Esophagus (tissue), 2 donors: ENCODE results near the gene MAP1B. TPM values are rescaled to one million over a fixed set of nuclear protein-coding genes. Genes with fewer than 3 reads are reported as not detected.
A peak's percentile ranks its signal among the peaks of the same experiment; 100 is the strongest.
"Not testable (repeated sequence)": the region's sequence is repeated elsewhere in the genome, so short reads cannot be mapped to it uniquely, and the experiment has no call there.

Experiments
- H3K27ac ChIP-seq, 2 donors: one replicate each; pipeline ENCODE4 v1.5.1; 2013; ENCODE audit warnings: low read depth in 2 of 2, mild to moderate bottlenecking in 2 of 2, inconsistent platforms in 1 of 2, low read length in 1 of 2, moderate library complexity in 1 of 2
- H3K27me3 ChIP-seq, 2 donors: one replicate each; pipeline ENCODE4 v1.6.1; 2013; ENCODE audit warnings: low read length in 2 of 2, control low read depth in 1 of 2, mild to moderate bottlenecking in 1 of 2; ENCODE audit not compliant: insufficient read depth in 2 of 2, control insufficient read depth in 1 of 2
- H3K36me3 ChIP-seq, 2 donors: one replicate each; pipeline ENCODE4 v1.6.1; 2013; ENCODE audit warnings: low read length in 1 of 2; ENCODE audit not compliant: control insufficient read depth in 2 of 2, insufficient read depth in 2 of 2
- H3K4me1 ChIP-seq, 2 donors: one replicate each; pipeline ENCODE4 v1.6.1; 2013; ENCODE audit warnings: low read length in 1 of 2; ENCODE audit not compliant: control insufficient read depth in 2 of 2, insufficient read depth in 2 of 2
- H3K4me3 ChIP-seq, 2 donors: one replicate each; pipeline ENCODE4 v1.5.1; 2013; ENCODE audit warnings: low read length in 2 of 2, mild to moderate bottlenecking in 2 of 2, low read depth in 1 of 2, moderate library complexity in 1 of 2
- H3K9me3 ChIP-seq, 2 donors: one replicate each; pipeline ENCODE4 v1.6.1; 2013; ENCODE audit warnings: mild to moderate bottlenecking in 2 of 2, low read depth in 1 of 2, low read length in 1 of 2, moderate library complexity in 1 of 2; ENCODE audit not compliant: control insufficient read depth in 2 of 2, insufficient read depth in 1 of 2
- WGBS, 2 donors: extraction: QIAGEN DNeasy Blood & Tissue Kit; methylation state at CpG; one replicate each; pipeline ENCODE4 v1.1.7; 2013; 5-methylcytosine and 5-hydroxymethylcytosine counted together
- polyA plus RNA-seq, 2 donors: library from polyadenylated mRNA; stranded (reverse); fragments of 200-250 nt; gene quantifications; one replicate each; pipeline ENCODE4 v1.2.3, GENCODE V29; 2013
- donor health status: healthy with polysubstance abuse.
- donor health status: Bipolar disorder and iron deficiency.

Gene MAP1B
- polyA plus RNA-seq, 2 donors = 1.8 to 2.5 TPM

DNA sequence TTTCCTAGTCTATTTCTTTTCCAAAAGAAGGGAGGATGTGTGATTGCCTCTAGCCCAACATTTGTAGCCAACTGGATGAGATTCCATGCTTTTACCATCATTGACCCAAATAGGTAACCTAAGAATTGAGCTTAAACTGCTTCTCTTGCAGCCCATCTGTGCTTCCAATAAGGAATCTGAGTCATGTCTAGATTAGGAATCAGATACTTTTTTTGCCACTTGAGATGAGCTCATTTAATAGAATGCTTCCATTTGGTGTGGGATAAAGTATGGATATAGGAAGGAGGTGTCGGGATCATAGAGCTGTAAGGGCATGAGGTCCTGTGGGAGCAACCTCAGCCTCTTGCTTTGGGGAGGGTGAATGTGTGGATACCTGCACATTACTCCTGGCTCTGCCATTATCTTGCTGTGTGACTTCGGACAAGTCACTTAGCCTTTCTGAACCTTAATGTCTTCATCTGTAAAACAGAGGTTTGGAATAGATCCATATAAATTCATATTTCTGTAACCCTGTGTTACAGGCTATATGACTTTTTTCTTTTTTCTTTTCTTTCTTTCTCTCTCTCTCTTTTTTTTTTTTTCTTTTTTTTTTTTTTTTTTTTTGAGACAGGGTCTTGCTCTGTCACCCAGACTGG, 56.2 kb downstream of the MAP1B start:
- Histone ChIP-seq H3K9me3 (no peaks in the 10 kb centered on the region), H3K4me1 (peaks cover 0 to 2% of the 10 kb centered on the region in 2 donors), H3K27ac (no peak overlapping the region), H3K36me3 (no peaks in the 10 kb centered on the region), H3K27me3 (no peaks in the 10 kb centered on the region), H3K4me3 (no peak overlapping the region)
- 97 to 98% methylated on average over 2 of the region's 2 CpGs for WGBS, 2 donors

- H3K9me3 ChIP-seq = no peaks in the 10 kb centered on the region
- no peaks in the 10 kb centered on the region for H3K36me3 ChIP-seq
- WGBS, 2 donors = 17 to 29% methylated on average over 15 of the region's 15 CpGs
- H3K4me3 ChIP-seq = no peak overlapping the region
- no peaks in the 10 kb centered on the region for H3K27me3 ChIP-seq
- H3K4me1 ChIP-seq = no peaks in the 10 kb centered on the region
- H3K27ac ChIP-seq = peak overlapping the region; percentile 64 to 66
Measured at GRCh38 chr5:72166070-72166979, 59.0 kb downstream of the MAP1B start.

DNA sequence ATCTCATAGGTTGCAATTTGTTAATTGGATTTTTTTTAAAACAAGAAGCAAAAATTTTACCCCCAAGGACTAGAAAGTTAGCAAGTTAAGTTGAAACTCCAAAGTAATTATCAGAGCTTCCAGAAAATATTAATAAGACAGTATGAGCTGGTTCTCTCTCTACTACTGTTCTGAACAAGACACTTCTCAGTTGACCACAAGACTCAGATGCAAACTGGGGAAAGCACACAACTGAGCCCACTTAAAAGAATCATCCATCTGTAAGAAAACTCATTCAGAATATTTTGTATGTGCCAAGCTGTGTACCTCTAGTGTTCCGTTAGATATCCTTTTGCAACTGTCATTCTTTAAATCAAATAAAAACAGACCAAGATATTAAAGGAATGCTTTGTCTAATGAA, 60.0 kb downstream of the MAP1B start:
- Histone ChIP-seq H3K27ac (peak overlapping the region in 1 of 2 donors; percentile 34), H3K9me3 (no peaks in the 10 kb centered on the region), H3K27me3 (no peaks in the 10 kb centered on the region), H3K36me3 (no peaks in the 10 kb centered on the region), H3K4me3 (no peak overlapping the region), H3K4me1 (no peaks in the 10 kb centered on the region)
- 76 to 78% methylated on average over 1 of the region's 1 CpG for WGBS, 2 donors

GRCh38 chr5:72167804-72168203, 60.5 kb downstream of the MAP1B start:
- WGBS, 2 donors = 59 to 67% methylated on average over 8 of the region's 8 CpGs

DNA sequence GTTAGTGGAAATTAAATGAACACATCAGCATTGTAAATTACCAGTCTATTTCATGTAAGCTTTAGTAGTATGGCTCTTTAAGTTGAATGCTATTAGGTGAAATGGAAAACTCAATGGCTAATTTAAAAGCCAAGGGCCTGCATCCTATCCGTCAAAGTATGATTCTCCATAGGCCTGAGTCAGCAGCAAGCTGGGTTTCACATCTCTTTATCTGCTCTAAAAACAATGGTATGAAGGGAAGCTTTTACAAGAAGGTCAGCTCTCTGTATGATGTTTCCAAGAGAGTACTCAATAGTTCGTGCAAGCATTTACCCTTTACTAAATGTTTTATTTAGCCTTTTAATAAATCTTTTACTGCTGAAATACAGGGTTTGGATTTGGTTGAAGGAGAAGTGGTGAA, 62.8 kb downstream of the MAP1B start:
- WGBS, 2 donors = 76 to 83% methylated on average over 2 of the region's 2 CpGs
- H3K27me3 ChIP-seq = no peaks in the 10 kb centered on the region
- H3K27ac ChIP-seq = no peak overlapping the region
- H3K36me3 ChIP-seq = no peaks in the 10 kb centered on the region
- H3K9me3 ChIP-seq = no peaks in the 10 kb centered on the region
- no peak overlapping the region for H3K4me3 ChIP-seq
- H3K4me1 ChIP-seq = no peaks in the 10 kb centered on the region

More at GRCh38 chr5:72167804-72168203, 60.5 kb downstream of the MAP1B start:
- H3K36me3 ChIP-seq = no peaks in the 10 kb centered on the region
- H3K27ac ChIP-seq = no peak overlapping the region
- H3K27me3 ChIP-seq = no peaks in the 10 kb centered on the region
- H3K9me3 ChIP-seq = no peaks in the 10 kb centered on the region
- no peaks in the 10 kb centered on the region for H3K4me1 ChIP-seq
- no peak overlapping the region for H3K4me3 ChIP-seq

GRCh38 chr5:72171181-72171580, 63.9 kb downstream of the MAP1B start:
- not testable (repeated sequence) for H3K9me3 ChIP-seq, H3K27ac ChIP-seq, H3K4me3 ChIP-seq, H3K27me3 ChIP-seq, H3K36me3 ChIP-seq, H3K4me1 ChIP-seq
- 90 to 93% methylated on average over 3 of the region's 3 CpGs for WGBS, 2 donors

DNA sequence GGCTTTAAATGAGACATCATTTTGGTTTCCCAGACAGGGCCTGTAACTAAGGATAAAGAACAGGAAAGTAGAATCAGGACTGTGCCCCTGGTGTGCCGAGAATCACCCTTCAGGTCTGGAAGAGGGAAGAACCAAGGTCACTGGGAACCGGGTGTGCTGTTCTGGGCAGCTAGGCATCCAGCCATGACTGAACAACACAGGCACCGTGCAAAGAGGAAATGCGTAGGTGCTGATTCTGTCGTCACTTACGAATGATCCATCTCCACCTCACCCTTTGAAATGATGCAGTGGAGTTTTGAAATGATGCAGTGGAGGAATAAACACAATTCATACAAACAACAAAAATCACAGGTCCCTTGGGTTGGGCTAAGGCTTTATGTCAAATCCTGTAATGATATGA, 64.4 kb downstream of the MAP1B start:
- Histone ChIP-seq H3K4me1 (no peaks in the 10 kb centered on the region), H3K4me3 (no peak overlapping the region), H3K36me3 (no peaks in the 10 kb centered on the region), H3K9me3 (no peaks in the 10 kb centered on the region), H3K27ac (no peak overlapping the region), H3K27me3 (no peaks in the 10 kb centered on the region)
- 74 to 84% methylated on average over 6 of the region's 6 CpGs for WGBS, 2 donors

DNA sequence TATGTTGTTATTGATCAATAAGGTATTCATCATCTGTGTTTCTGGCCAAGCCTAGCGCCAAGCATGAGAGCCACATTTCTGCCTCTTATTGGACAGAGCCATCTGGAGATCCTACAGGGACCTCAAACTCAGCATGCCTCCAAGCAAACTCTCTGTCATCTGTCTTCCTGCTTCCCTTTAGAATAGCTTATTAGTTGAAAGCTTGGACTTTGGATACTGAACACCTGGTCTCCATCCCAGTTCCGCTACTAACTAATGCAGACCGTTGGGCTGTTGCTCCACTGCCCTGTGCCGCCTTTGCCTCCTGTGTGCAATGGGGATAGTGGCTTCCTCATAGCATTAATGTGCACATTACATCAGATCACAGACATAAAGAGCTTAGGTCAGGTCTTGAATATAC, 65.5 kb downstream of the MAP1B start:
- no peaks in the 10 kb centered on the region for H3K9me3 ChIP-seq
- H3K36me3 ChIP-seq = no peaks in the 10 kb centered on the region
- 69 to 95% methylated on average over 4 of the region's 4 CpGs for WGBS, 2 donors
- peak overlapping the region in 1 of 2 donors; percentile 26 for H3K27ac ChIP-seq
- H3K27me3 ChIP-seq = no peaks in the 10 kb centered on the region
- no peaks in the 10 kb centered on the region for H3K4me1 ChIP-seq
- no peak overlapping the region for H3K4me3 ChIP-seq

DNA sequence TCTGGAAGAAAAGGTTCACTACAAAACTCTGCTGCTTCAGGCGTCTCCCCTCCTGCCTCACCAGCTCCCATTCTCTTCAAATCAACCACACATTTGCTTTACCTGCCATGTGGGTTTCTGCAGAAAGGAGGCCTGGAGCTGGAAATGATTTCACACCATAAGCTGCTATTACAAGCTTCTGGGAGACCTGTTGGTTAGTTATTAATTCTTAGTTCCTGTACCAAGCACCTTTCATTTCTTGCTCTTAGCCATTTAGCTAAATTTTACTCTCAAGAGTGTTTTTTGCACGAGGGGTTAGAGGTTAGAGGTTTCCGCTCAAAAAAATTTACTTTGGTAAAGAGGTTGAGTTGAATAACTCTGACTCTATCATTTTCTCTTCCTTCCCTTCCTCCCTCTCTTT, 70.3 kb downstream of the MAP1B start:
- Histone ChIP-seq H3K36me3 (no peaks in the 10 kb centered on the region), H3K4me3 (no peak overlapping the region), H3K4me1 (peaks cover 3 to 7% of the 10 kb centered on the region in 2 donors), H3K9me3 (no peaks in the 10 kb centered on the region), H3K27ac (peak overlapping the region in 1 of 2 donors; percentile 3), H3K27me3 (no peaks in the 10 kb centered on the region)
- 92 to 93% methylated on average over 3 of the region's 3 CpGs for WGBS, 2 donors
